OCI-LY7 (cell line): ENCODE data around the gene MAP2K5. TPM values are rescaled to one million over a fixed set of nuclear protein-coding genes. Genes with fewer than 3 reads are reported as not detected.

Source experiments
- BruUV-seq: library from RNA; stranded (reverse); fragments of 400-500 nt; replicated peaks from 2 replicates; lab custom pipeline; 2021; lab: Mats Ljungman, UMichigan
- CTCF ChIA-PET: fragments of 300-600 bp; sonication (Branson Sonifier 250); formaldehyde crosslinking; loops from one replicate; lab custom pipeline; 2022; ENCODE audit warnings: antibody characterized with exemption; ENCODE audit not compliant: unreplicated experiment; lab: Charles Lee
- POLR2A ChIA-PET: fragments of 300-600 bp; sonication (Branson Sonifier 250); formaldehyde crosslinking; loops from one replicate; lab custom pipeline; 2022; ENCODE audit warnings: antibody characterized with exemption; lab: Charles Lee
- DNase-seq: peaks from one replicate; pipeline ENCODE4 v3.0.0-alpha.2; 2015; ENCODE audit warnings: low spot score
- H2AFZ ChIP-seq: fragments of 200-600 bp; sonication (generic), shearing (Covaris generic); 2 replicates; pipeline ENCODE4 v1.6.1; 2014; ENCODE audit warnings: mild to moderate bottlenecking, antibody characterized with exemption, low read length, moderate library complexity
- H3K27ac ChIP-seq: fragments of 200-600 bp; sonication (generic); 2 replicates; pipeline ENCODE4 v1.5.1; 2014; ENCODE audit warnings: mixed run types, low read depth, mild to moderate bottlenecking, moderate library complexity, low read length, inconsistent platforms; ENCODE audit not compliant: poor library complexity, severe bottlenecking
- H3K36me3 ChIP-seq: fragments of 200-600 bp; sonication (generic); 2 replicates; pipeline ENCODE4 v1.6.1; 2014; ENCODE audit warnings: mild to moderate bottlenecking, antibody characterized with exemption, low read length, moderate library complexity, mixed read lengths; ENCODE audit not compliant: insufficient read depth
- H3K4me1 ChIP-seq: fragments of 200-600 bp; sonication (generic); 2 replicates; pipeline ENCODE4 v1.5.1; 2014; ENCODE audit warnings: mild to moderate bottlenecking, low read length; ENCODE audit not compliant: insufficient read depth, poor library complexity, severe bottlenecking
- H3K4me2 ChIP-seq: fragments of 200-600 bp; sonication (generic); 2 replicates; pipeline ENCODE4 v1.6.1; 2014; ENCODE audit warnings: mild to moderate bottlenecking, low read length
- H3K4me3 ChIP-seq: fragments of 200-600 bp; sonication (generic); 2 replicates; pipeline ENCODE4 v1.5.1; 2014; ENCODE audit warnings: mild to moderate bottlenecking, low read depth, low read length; ENCODE audit not compliant: poor library complexity, severe bottlenecking
- H3K79me2 ChIP-seq: fragments of 200-600 bp; sonication (generic); 2 replicates; pipeline ENCODE4 v1.6.1; 2016; ENCODE audit warnings: low read depth, mild to moderate bottlenecking, low read length, moderate library complexity, mixed read lengths; ENCODE audit not compliant: insufficient read depth
- H3K9me2 ChIP-seq: fragments of 200-600 bp; sonication (generic); 2 replicates; pipeline ENCODE4 v1.6.1; 2016; ENCODE audit warnings: mild to moderate bottlenecking, low read length, mixed read lengths; ENCODE audit not compliant: insufficient read depth
- H3K9me3 ChIP-seq: fragments of 200-600 bp; sonication (generic); 2 replicates; pipeline ENCODE4 v1.6.1; 2014; ENCODE audit warnings: mild to moderate bottlenecking, mixed run types, low read length, mixed read lengths
- H4K20me1 ChIP-seq: fragments of 200-600 bp; sonication (generic); 2 replicates; pipeline ENCODE4 v1.6.1; 2014; ENCODE audit warnings: mild to moderate bottlenecking, antibody characterized with exemption, low read length, moderate library complexity, mixed read lengths; ENCODE audit not compliant: insufficient read depth
- CTCF ChIP-seq: fragments of 200-600 bp; sonication (generic); conservative IDR thresholded peaks from 2 replicates; pipeline ENCODE4 v1.5.1; 2014; ENCODE audit warnings: mild to moderate bottlenecking, antibody characterized with exemption, low read length, moderate library complexity, mixed read lengths
- EZH2phosphoT487 ChIP-seq: fragments of 200-600 bp; sonication (generic); IDR thresholded peaks from 2 replicates; pipeline ENCODE4 v1.6.1; 2018; ENCODE audit warnings: low read depth, borderline replicate concordance, mild to moderate bottlenecking, mixed run types, antibody characterized with exemption, low read length, moderate library complexity, mixed read lengths
- intact Hi-C: fragments of 100-400 bp; cut with micrococcal nuclease; formaldehyde crosslinking; loops from one replicate; pipeline ENCODE4 v1.10.0; 2022; ENCODE audit not compliant: unreplicated experiment
- total RNA-seq, 2 experiments: library from RNA; depleted of rRNA in 1 of 2; stranded (reverse); fragments of >200 nt in 1 of 2; shearing (Covaris generic) in 1 of 2; gene quantifications; 2 replicates each; pipeline ENCODE4 v1.2.3, GENCODE V29; 2014 to 2022

Gene MAP2K5
- total RNA-seq, 2 experiments from 2014 or later: 10.2 to 35.0 TPM

GRCh38 chr15:67822537-67823313 is 280.2 kb downstream of the MAP2K5 start:
- H2AFZ ChIP-seq: no peak overlapping the region
- ChIA-PET CTCF (no interaction called here), POLR2A (interaction anchor here (0.6 kb wide), 1 partner anchor 57 kb away, joined by 3 read pairs; no protein-coding TSS in a partner anchor)
- intact Hi-C loops: no loop called here
- no peaks in the 10 kb centered on the region for H3K9me2 ChIP-seq
- peak overlapping the region; percentile 66 for H3K4me3 ChIP-seq
- no peak overlapping the region for H3K27ac ChIP-seq
- TF ChIP-seq CTCF (no peak), EZH2phosphoT487 (no peak)
- no peaks in the 10 kb centered on the region for H3K79me2 ChIP-seq
- no peaks in the 10 kb centered on the region for H3K9me3 ChIP-seq
- H4K20me1 ChIP-seq: no peaks in the 10 kb centered on the region
- DNase-seq: no peak
- peak overlapping the region; percentile 84 for H3K4me2 ChIP-seq
- H3K4me1 ChIP-seq: peaks cover 10% of the 10 kb centered on the region
- H3K36me3 ChIP-seq: no peaks in the 10 kb centered on the region
- BruUV-seq: no TSS peak

- Histone ChIP-seq H3K9me3 (no peaks in the 10 kb centered on the region), H3K4me1 (peaks cover 10% of the 10 kb centered on the region), H3K79me2 (no peaks in the 10 kb centered on the region), H3K4me2 (peak overlapping the region; percentile 84), H2AFZ (peak overlapping the region; percentile 43; the same call in 1 of the 2 replicates), H3K9me2 (no peaks in the 10 kb centered on the region), H3K36me3 (no peaks in the 10 kb centered on the region), H4K20me1 (no peaks in the 10 kb centered on the region), H3K27ac (no peak overlapping the region), H3K4me3 (peak overlapping the region; percentile 66)
- TF ChIP-seq EZH2phosphoT487 (peak; percentile 69; the same call in 1 of the 2 replicates), CTCF (0 out of 2 replicates have a peak, but pooled peaks have one; percentile 19)
- BruUV-seq: no TSS peak
- intact Hi-C loops: no loop called here
- POLR2A ChIA-PET: interaction anchor here (0.6 to 1.5 kb wide), 2 partner anchors 30 to 58 kb away, joined by 3 read pairs; no protein-coding TSS in a partner anchor
- DNase-seq: peak; percentile 51
- CTCF ChIA-PET: no interaction called here
These were observed 281.1 kb downstream of the MAP2K5 start for GRCh38 chr15:67823314-67824196.
